ENCODE measurements around the gene APBA2.

APBA2 gene

GRCh38 chr15:28876845-28877185, 9.0 kb upstream of the APBA2 start:
- Histone ChIP-seq H3K79me2 (ENCODE audit: insufficient read depth, low read length) (no peaks in the 10 kb centered on the region), H2AFZ (ENCODE audit: low read length) (no peak overlapping the region), H3K9me3 (ENCODE audit: low read length) (no peaks in the 10 kb centered on the region), H3K4me3 (ENCODE audit: low read depth, low read length, poor library complexity, severe bottlenecking) (no peak overlapping the region), H4K20me1 (ENCODE audit: insufficient read depth, low read length) (no peaks in the 10 kb centered on the region), H3K9me2 (ENCODE audit: low read depth, low read length) (no peaks in the 10 kb centered on the region), H3K36me3 (ENCODE audit: insufficient read depth, low read length) (no peaks in the 10 kb centered on the region), H3K4me2 (ENCODE audit: low read length) (no peak overlapping the region), H3K9ac (ENCODE audit: low read length) (no peak overlapping the region), H3K27ac (ENCODE audit: low read depth, low read length, poor library complexity, severe bottlenecking) (no peak overlapping the region), H3K27me3 (ENCODE audit: insufficient read depth, low read length) (no peaks in the 10 kb centered on the region), H3F3A (ENCODE audit: insufficient read depth, low read length) (no peaks in the 10 kb centered on the region), H3K4me1 (ENCODE audit: insufficient read depth, low read length, severe bottlenecking) (no peaks in the 10 kb centered on the region)
- TF ChIP-seq EZH2 (IDR thresholded peaks at IDR 0.05; ENCODE audit: borderline replicate concordance, low read length): no peak
- TF ChIP-seq, protein P1, sequence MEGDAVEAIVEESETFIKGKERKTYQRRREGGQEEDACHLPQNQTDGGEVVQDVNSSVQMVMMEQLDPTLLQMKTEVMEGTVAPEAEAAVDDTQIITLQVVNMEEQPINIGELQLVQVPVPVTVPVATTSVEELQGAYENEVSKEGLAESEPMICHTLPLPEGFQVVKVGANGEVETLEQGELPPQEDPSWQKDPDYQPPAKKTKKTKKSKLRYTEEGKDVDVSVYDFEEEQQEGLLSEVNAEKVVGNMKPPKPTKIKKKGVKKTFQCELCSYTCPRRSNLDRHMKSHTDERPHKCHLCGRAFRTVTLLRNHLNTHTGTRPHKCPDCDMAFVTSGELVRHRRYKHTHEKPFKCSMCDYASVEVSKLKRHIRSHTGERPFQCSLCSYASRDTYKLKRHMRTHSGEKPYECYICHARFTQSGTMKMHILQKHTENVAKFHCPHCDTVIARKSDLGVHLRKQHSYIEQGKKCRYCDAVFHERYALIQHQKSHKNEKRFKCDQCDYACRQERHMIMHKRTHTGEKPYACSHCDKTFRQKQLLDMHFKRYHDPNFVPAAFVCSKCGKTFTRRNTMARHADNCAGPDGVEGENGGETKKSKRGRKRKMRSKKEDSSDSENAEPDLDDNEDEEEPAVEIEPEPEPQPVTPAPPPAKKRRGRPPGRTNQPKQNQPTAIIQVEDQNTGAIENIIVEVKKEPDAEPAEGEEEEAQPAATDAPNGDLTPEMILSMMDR (IDR thresholded peaks at IDR 0.05; ENCODE audit: low read length): no peak

GRCh38 chr15:28878209-28878608, 7.6 kb upstream of the APBA2 start:
- Histone ChIP-seq H3K9me3 (ENCODE audit: low read length) (no peaks in the 10 kb centered on the region), H3K27me3 (ENCODE audit: insufficient read depth, low read length) (no peaks in the 10 kb centered on the region), H3K4me1 (ENCODE audit: insufficient read depth, low read length, severe bottlenecking) (no peaks in the 10 kb centered on the region), H3K9ac (ENCODE audit: low read length) (no peak overlapping the region), H3K4me2 (ENCODE audit: low read length) (no peak overlapping the region), H3K36me3 (ENCODE audit: insufficient read depth, low read length) (no peaks in the 10 kb centered on the region), H3F3A (ENCODE audit: insufficient read depth, low read length) (no peaks in the 10 kb centered on the region), H3K79me2 (ENCODE audit: insufficient read depth, low read length) (no peaks in the 10 kb centered on the region), H4K20me1 (ENCODE audit: insufficient read depth, low read length) (no peaks in the 10 kb centered on the region), H3K27ac (ENCODE audit: low read depth, low read length, poor library complexity, severe bottlenecking) (no peak overlapping the region), H2AFZ (ENCODE audit: low read length) (no peak overlapping the region), H3K9me2 (ENCODE audit: low read depth, low read length) (no peaks in the 10 kb centered on the region), H3K4me3 (ENCODE audit: low read depth, low read length, poor library complexity, severe bottlenecking) (no peak overlapping the region)
- TF ChIP-seq EZH2 (IDR thresholded peaks at IDR 0.05; ENCODE audit: borderline replicate concordance, low read length): no peak
- TF ChIP-seq, protein P1 (IDR thresholded peaks at IDR 0.05; ENCODE audit: low read length): no peak

GRCh38 chr15:28879551-28879950, 6.2 kb upstream of the APBA2 start:
- H2AFZ ChIP-seq (ENCODE audit: low read length): no peak overlapping the region
- no peak overlapping the region for H3K4me3 ChIP-seq (ENCODE audit: low read depth, low read length, poor library complexity, severe bottlenecking)
- no peaks in the 10 kb centered on the region for H3K9me2 ChIP-seq (ENCODE audit: low read depth, low read length)
- H3K27ac ChIP-seq (ENCODE audit: low read depth, low read length, poor library complexity, severe bottlenecking): no peak overlapping the region
- no peaks in the 10 kb centered on the region for H3F3A ChIP-seq (ENCODE audit: insufficient read depth, low read length)
- H3K9ac ChIP-seq (ENCODE audit: low read length): no peak overlapping the region
- no peaks in the 10 kb centered on the region for H4K20me1 ChIP-seq (ENCODE audit: insufficient read depth, low read length)
- H3K9me3 ChIP-seq (ENCODE audit: low read length): no peaks in the 10 kb centered on the region
- no peaks in the 10 kb centered on the region for H3K36me3 ChIP-seq (ENCODE audit: insufficient read depth, low read length)
- TF ChIP-seq, protein P1 (IDR thresholded peaks at IDR 0.05; ENCODE audit: low read length): no peak
- TF ChIP-seq EZH2 (IDR thresholded peaks at IDR 0.05; ENCODE audit: borderline replicate concordance, low read length): no peak
- H3K27me3 ChIP-seq (ENCODE audit: insufficient read depth, low read length): no peaks in the 10 kb centered on the region
- H3K79me2 ChIP-seq (ENCODE audit: insufficient read depth, low read length): no peaks in the 10 kb centered on the region
- no peak overlapping the region for H3K4me2 ChIP-seq (ENCODE audit: low read length)
- H3K4me1 ChIP-seq (ENCODE audit: insufficient read depth, low read length, severe bottlenecking): no peaks in the 10 kb centered on the region

Measured in OCI-LY1 (cell line).